ENCODE measurements around the gene ELN.

ELN gene

GRCh38 chr7:74094224-74095101 lies 66.5 kb downstream of the ELN start:
- Histone ChIP-seq H3K4me1 (ENCODE audit: control insufficient read depth in 5 of 5, insufficient read depth in 5 of 5, low read length in 5 of 5) (peaks cover 4 to 33% (median 28%) of the 10 kb centered on the region in 5 donors), H3K27ac (ENCODE audit: low read depth, low read length) (peak overlapping the region; percentile 17), H3K9me3 (ENCODE audit: control insufficient read depth in 5 of 5, low read length in 5 of 5) (peaks cover 0 to 3% (median 0%) of the 10 kb centered on the region in 5 donors), H3K36me3 (ENCODE audit: control insufficient read depth in 5 of 5, insufficient read depth in 5 of 5, low read length in 5 of 5) (peaks cover 0 to 19% (median 5%) of the 10 kb centered on the region in 5 donors), H3K4me3 (ENCODE audit: low read depth in 1 of 5, low read length in 5 of 5) (peak overlapping the region; percentile 40 to 69 (median 67)), H3K9ac (ENCODE audit: low read length in 5 of 5) (peak overlapping the region in 3 of 5 donors; percentile 40 to 61 (median 41)), H3K27me3 (ENCODE audit: control insufficient read depth in 5 of 5, insufficient read depth in 4 of 5, low read length in 5 of 5) (peaks cover 0 to 8% (median 0%) of the 10 kb centered on the region in 5 donors)

- H3K4me3 ChIP-seq (ENCODE audit: low read depth in 1 of 5, low read length in 5 of 5): peak overlapping the region; percentile 40 to 69 (median 67)
- peak overlapping the region in 3 of 5 donors; percentile 40 to 61 (median 41) for H3K9ac ChIP-seq (ENCODE audit: low read length in 5 of 5)
- H3K9me3 ChIP-seq (ENCODE audit: control insufficient read depth in 5 of 5, low read length in 5 of 5): peaks cover 0 to 3% (median 0%) of the 10 kb centered on the region in 5 donors
- H3K27me3 ChIP-seq (ENCODE audit: control insufficient read depth in 5 of 5, insufficient read depth in 4 of 5, low read length in 5 of 5): peaks cover 0 to 8% (median 0%) of the 10 kb centered on the region in 5 donors
- H3K27ac ChIP-seq (ENCODE audit: low read depth, low read length): peak overlapping the region; percentile 17
- H3K36me3 ChIP-seq (ENCODE audit: control insufficient read depth in 5 of 5, insufficient read depth in 5 of 5, low read length in 5 of 5): peaks cover 0 to 26% (median 5%) of the 10 kb centered on the region in 5 donors
- H3K4me1 ChIP-seq (ENCODE audit: control insufficient read depth in 5 of 5, insufficient read depth in 5 of 5, low read length in 5 of 5): peaks cover 4 to 33% (median 28%) of the 10 kb centered on the region in 5 donors
These were observed 67.2 kb downstream of the ELN start for GRCh38 chr7:74095135-74095534.

GRCh38 chr7:74097937-74098614 lies 70.1 kb downstream of the ELN start:
- Histone ChIP-seq H3K27ac (ENCODE audit: low read depth, low read length) (peak overlapping the region; percentile 3), H3K27me3 (ENCODE audit: control insufficient read depth in 5 of 5, insufficient read depth in 4 of 5, low read length in 5 of 5) (peaks cover 0 to 2% (median 0%) of the 10 kb centered on the region in 5 donors), H3K36me3 (ENCODE audit: control insufficient read depth in 5 of 5, insufficient read depth in 5 of 5, low read length in 5 of 5) (peaks cover 0 to 37% (median 5%) of the 10 kb centered on the region in 5 donors), H3K9ac (ENCODE audit: low read length in 5 of 5) (no peak overlapping the region), H3K4me1 (ENCODE audit: control insufficient read depth in 5 of 5, insufficient read depth in 5 of 5, low read length in 5 of 5) (peaks cover 4 to 23% (median 21%) of the 10 kb centered on the region in 5 donors), H3K4me3 (ENCODE audit: low read depth in 1 of 5, low read length in 5 of 5) (no peak overlapping the region), H3K9me3 (ENCODE audit: control insufficient read depth in 5 of 5, low read length in 5 of 5) (peaks cover 0 to 3% (median 0%) of the 10 kb centered on the region in 5 donors)

GRCh38 chr7:74099031-74099430 lies 71.1 kb downstream of the ELN start:
- peaks cover 0 to 3% (median 0%) of the 10 kb centered on the region in 5 donors for H3K9me3 ChIP-seq (ENCODE audit: control insufficient read depth in 5 of 5, low read length in 5 of 5)
- no peak overlapping the region for H3K4me3 ChIP-seq (ENCODE audit: low read depth in 1 of 5, low read length in 5 of 5)
- H3K27ac ChIP-seq (ENCODE audit: low read depth, low read length): no peak overlapping the region
- H3K27me3 ChIP-seq (ENCODE audit: control insufficient read depth in 5 of 5, insufficient read depth in 4 of 5, low read length in 5 of 5): no peaks in the 10 kb centered on the region
- peaks cover under 1 to 13% (median 12%) of the 10 kb centered on the region in 5 donors for H3K4me1 ChIP-seq (ENCODE audit: control insufficient read depth in 5 of 5, insufficient read depth in 5 of 5, low read length in 5 of 5)
- H3K9ac ChIP-seq (ENCODE audit: low read length in 5 of 5): no peak overlapping the region
- peaks cover 0 to 40% (median 5%) of the 10 kb centered on the region in 5 donors for H3K36me3 ChIP-seq (ENCODE audit: control insufficient read depth in 5 of 5, insufficient read depth in 5 of 5, low read length in 5 of 5)

- Histone ChIP-seq H3K9ac (ENCODE audit: low read length in 5 of 5) (no peak overlapping the region), H3K4me1 (ENCODE audit: control insufficient read depth in 5 of 5, insufficient read depth in 5 of 5, low read length in 5 of 5) (no peaks in the 10 kb centered on the region), H3K27me3 (ENCODE audit: control insufficient read depth in 5 of 5, insufficient read depth in 4 of 5, low read length in 5 of 5) (no peaks in the 10 kb centered on the region), H3K27ac (ENCODE audit: low read depth, low read length) (peak overlapping the region; percentile 16), H3K4me3 (ENCODE audit: low read depth in 1 of 5, low read length in 5 of 5) (no peak overlapping the region), H3K9me3 (ENCODE audit: control insufficient read depth in 5 of 5, low read length in 5 of 5) (peaks cover 0 to 3% (median 0%) of the 10 kb centered on the region in 5 donors), H3K36me3 (ENCODE audit: control insufficient read depth in 5 of 5, insufficient read depth in 5 of 5, low read length in 5 of 5) (peaks cover 0 to 55% (median 14%) of the 10 kb centered on the region in 5 donors)
These were observed 73.2 kb downstream of the ELN start for GRCh38 chr7:74101061-74101681.

GRCh38 chr7:74103219-74103772 lies 75.3 kb downstream of the ELN start:
- peaks cover 0 to 64% (median 22%) of the 10 kb centered on the region in 5 donors for H3K36me3 ChIP-seq (ENCODE audit: control insufficient read depth in 5 of 5, insufficient read depth in 5 of 5, low read length in 5 of 5)

GRCh38 chr7:74104702-74105101 lies 76.7 kb downstream of the ELN start:
- no peaks in the 10 kb centered on the region for H3K4me1 ChIP-seq (ENCODE audit: control insufficient read depth in 5 of 5, insufficient read depth in 5 of 5, low read length in 5 of 5)
- H3K36me3 ChIP-seq (ENCODE audit: control insufficient read depth in 5 of 5, insufficient read depth in 5 of 5, low read length in 5 of 5): peaks cover 0 to 67% (median 30%) of the 10 kb centered on the region in 5 donors
- H3K27ac ChIP-seq (ENCODE audit: low read depth, low read length): no peak overlapping the region
- no peak overlapping the region for H3K9ac ChIP-seq (ENCODE audit: low read length in 5 of 5)
- H3K4me3 ChIP-seq (ENCODE audit: low read depth in 1 of 5, low read length in 5 of 5): no peak overlapping the region
- H3K9me3 ChIP-seq (ENCODE audit: control insufficient read depth in 5 of 5, low read length in 5 of 5): no peaks in the 10 kb centered on the region
- no peaks in the 10 kb centered on the region for H3K27me3 ChIP-seq (ENCODE audit: control insufficient read depth in 5 of 5, insufficient read depth in 4 of 5, low read length in 5 of 5)

More at GRCh38 chr7:74103219-74103772, 75.3 kb downstream of the ELN start:
- no peak overlapping the region for H3K27ac ChIP-seq (ENCODE audit: low read depth, low read length)
- H3K4me1 ChIP-seq (ENCODE audit: control insufficient read depth in 5 of 5, insufficient read depth in 5 of 5, low read length in 5 of 5): no peaks in the 10 kb centered on the region
- no peak overlapping the region for H3K9ac ChIP-seq (ENCODE audit: low read length in 5 of 5)
- no peaks in the 10 kb centered on the region for H3K9me3 ChIP-seq (ENCODE audit: control insufficient read depth in 5 of 5, low read length in 5 of 5)
- no peaks in the 10 kb centered on the region for H3K27me3 ChIP-seq (ENCODE audit: control insufficient read depth in 5 of 5, insufficient read depth in 4 of 5, low read length in 5 of 5)
- H3K4me3 ChIP-seq (ENCODE audit: low read depth in 1 of 5, low read length in 5 of 5): no peak overlapping the region

- Histone ChIP-seq H3K36me3 (ENCODE audit: control insufficient read depth in 5 of 5, insufficient read depth in 5 of 5, low read length in 5 of 5) (peaks cover 0 to 63% (median 32%) of the 10 kb centered on the region in 5 donors), H3K9me3 (ENCODE audit: control insufficient read depth in 5 of 5, low read length in 5 of 5) (no peaks in the 10 kb centered on the region), H3K4me3 (ENCODE audit: low read depth in 1 of 5, low read length in 5 of 5) (no peak overlapping the region), H3K27ac (ENCODE audit: low read depth, low read length) (no peak overlapping the region), H3K4me1 (ENCODE audit: control insufficient read depth in 5 of 5, insufficient read depth in 5 of 5, low read length in 5 of 5) (no peaks in the 10 kb centered on the region), H3K27me3 (ENCODE audit: control insufficient read depth in 5 of 5, insufficient read depth in 4 of 5, low read length in 5 of 5) (no peaks in the 10 kb centered on the region), H3K9ac (ENCODE audit: low read length in 5 of 5) (no peak overlapping the region)
These were observed 78.0 kb downstream of the ELN start for GRCh38 chr7:74105992-74106391.

GRCh38 chr7:74106846-74107245 lies 78.9 kb downstream of the ELN start:
- no peaks in the 10 kb centered on the region for H3K4me1 ChIP-seq (ENCODE audit: control insufficient read depth in 5 of 5, insufficient read depth in 5 of 5, low read length in 5 of 5)
- H3K36me3 ChIP-seq (ENCODE audit: control insufficient read depth in 5 of 5, insufficient read depth in 5 of 5, low read length in 5 of 5): peaks cover 0 to 66% (median 36%) of the 10 kb centered on the region in 5 donors
- no peak overlapping the region for H3K4me3 ChIP-seq (ENCODE audit: low read depth in 1 of 5, low read length in 5 of 5)
- H3K9ac ChIP-seq (ENCODE audit: low read length in 5 of 5): no peak overlapping the region
- H3K9me3 ChIP-seq (ENCODE audit: control insufficient read depth in 5 of 5, low read length in 5 of 5): no peaks in the 10 kb centered on the region
- no peaks in the 10 kb centered on the region for H3K27me3 ChIP-seq (ENCODE audit: control insufficient read depth in 5 of 5, insufficient read depth in 4 of 5, low read length in 5 of 5)
- H3K27ac ChIP-seq (ENCODE audit: low read depth, low read length): no peak overlapping the region
